HEK293T (cell line): ENCODE data around the gene RNF144B.

Source experiments
- BHLHE40 ChIP-seq: fragments of 450-650 bp; IDR thresholded peaks from 2 replicates; pipeline ENCODE4 v1.6.1; 2016; ENCODE audit warnings: mild to moderate bottlenecking, moderate library complexity, borderline replicate concordance
- CTBP1 ChIP-seq: fragments of 450-650 bp; IDR thresholded peaks from 2 replicates; pipeline ENCODE4 v1.6.1; 2016; ENCODE audit warnings: borderline replicate concordance
- FOXK2 ChIP-seq: fragments of 450-650 bp; IDR thresholded peaks from 2 replicates; pipeline ENCODE4 v1.6.1; 2016; ENCODE audit warnings: mild to moderate bottlenecking
- FOXM1 ChIP-seq: fragments of 450-650 bp; IDR thresholded peaks from 2 replicates; pipeline ENCODE4 v1.6.1; 2017; ENCODE audit warnings: mild to moderate bottlenecking, borderline replicate concordance
- HDGF ChIP-seq: fragments of 450-650 bp; IDR thresholded peaks from 2 replicates; pipeline ENCODE4 v1.6.1; 2017; ENCODE audit warnings: antibody characterized with exemption, borderline replicate concordance
- L3MBTL2 ChIP-seq: fragments of 450-650 bp; conservative IDR thresholded peaks from 2 replicates; pipeline ENCODE4 v1.6.1; 2016; ENCODE audit warnings: mild to moderate bottlenecking
- SP1 ChIP-seq: fragments of 450-650 bp; IDR thresholded peaks from 2 replicates; pipeline ENCODE4 v1.6.1; 2017
- TARDBP ChIP-seq: fragments of 450-650 bp; IDR thresholded peaks from 2 replicates; pipeline ENCODE4 v1.6.1; 2016
- ZNF384 ChIP-seq: fragments of 450-650 bp; IDR thresholded peaks from 2 replicates; pipeline ENCODE4 v1.6.1; 2016

GRCh38 chr6:18423426-18423825 is 36.3 kb downstream of the RNF144B start:
- TF ChIP-seq HDGF (no peak), L3MBTL2 (no peak), FOXM1 (no peak), BHLHE40 (no peak), FOXK2 (no peak), SP1 (no peak), ZNF384 (no peak), CTBP1 (no peak), TARDBP (no peak)
